ENCODE data around the gene U2AF2. TPM values are rescaled to one million over a fixed set of nuclear protein-coding genes. Genes with fewer than 3 reads are reported as not detected.

Gene U2AF2
- total and polyA plus RNA-seq, 9 of the 15 experiments (the other 6 are each of a cell fraction or from before 2014, with no cell fraction given): 3.0 to 331 (median 157) TPM

- TF ChIP-seq MLX (CRISPR knock-in tag; conservative IDR thresholded peaks at IDR 0.05): no peak
- peak; percentile 88 for TF ChIP-seq MTA1 (IDR thresholded peaks at IDR 0.05; ENCODE audit: borderline replicate concordance)
- no peak for TF ChIP-seq ZNF384 (IDR thresholded peaks at IDR 0.05; ENCODE audit: low read depth, low read length)
- peak; percentile 82 to 83; a peak in 2 of 4 replicates for TF ChIP-seq ETV6 (IDR thresholded peaks at IDR 0.05; ENCODE audit: borderline replicate concordance in 1 of 2, low read depth in 2 of 2, low read length in 1 of 2)
- no peak for TF ChIP-seq ETV6 (CRISPR knock-in tag; IDR thresholded peaks at IDR 0.05; ENCODE audit: borderline replicate concordance)
- no peak for TF ChIP-seq KAT7 (CRISPR knock-in tag; IDR thresholded peaks at IDR 0.05; ENCODE audit: borderline replicate concordance)
- TF ChIP-seq BCL6 (CRISPR knock-in tag; IDR thresholded peaks at IDR 0.05): no peak
- TF ChIP-seq KDM2B (CRISPR knock-in tag; IDR thresholded peaks at IDR 0.05): 0 out of 2 replicates have a peak, but pooled peaks have one; percentile 19
- TF ChIP-seq ZZZ3 (IDR thresholded peaks at IDR 0.05): no peak
- peak; percentile 23 to 26; a peak in 2 of 4 replicates for TF ChIP-seq FOXK2 (conservative IDR thresholded peaks at IDR 0.05 in 1 of 2, IDR thresholded peaks at IDR 0.05 in 1 of 2; ENCODE audit: low read depth in 2 of 2)
- TF ChIP-seq ZBTB9 (CRISPR knock-in tag; IDR thresholded peaks at IDR 0.05): peak; percentile 21; the same call in 1 of the 2 replicates
- TF ChIP-seq PHF20 (IDR thresholded peaks at IDR 0.05; ENCODE audit: partially characterized antibody): peak; percentile 76
- TF ChIP-seq MYNN (IDR thresholded peaks at IDR 0.05): 0 out of 2 replicates have a peak, but pooled peaks have one; percentile 51
- TF ChIP-seq MYNN (CRISPR knock-in tag; IDR thresholded peaks at IDR 0.05): no peak
- peak; percentile 74 for TF ChIP-seq ZFX (CRISPR knock-in tag; IDR thresholded peaks at IDR 0.05)
- no peak for TF ChIP-seq ZNF324 (CRISPR knock-in tag; IDR thresholded peaks at IDR 0.05)
- TF ChIP-seq HINFP (tag; conservative IDR thresholded peaks at IDR 0.05; ENCODE audit: low read depth): no peak
- no peak for TF ChIP-seq ZC3H8 (IDR thresholded peaks at IDR 0.05)
- no peak for TF ChIP-seq CTCFL (IDR thresholded peaks at IDR 0.05; ENCODE audit: borderline replicate concordance, insufficient read depth, low read depth, low read length, poor library complexity, severe bottlenecking)
- TF ChIP-seq ZFP36 (IDR thresholded peaks at IDR 0.05; ENCODE audit: low read depth, low read length, partially characterized antibody): no peak
- TF ChIP-seq RBM15 (IDR thresholded peaks at IDR 0.05; ENCODE audit: insufficient read depth, low read length): no peak
- no peak for TF ChIP-seq ZNF184 (CRISPR knock-in tag; IDR thresholded peaks at IDR 0.05)
- peak; percentile 51; the same call in 1 of the 2 replicates for TF ChIP-seq MTA3 (IDR thresholded peaks at IDR 0.05; ENCODE audit: borderline replicate concordance)
Observed at GRCh38 chr19:55674841-55675660, 20.2 kb downstream of the U2AF2 start, which contains the start of gene EPN1 (continued).

Data from K562 (cell line).